ENCODE measurements around the gene OR7G2. TPM values are rescaled to one million over a fixed set of nuclear protein-coding genes. Genes with fewer than 3 reads are reported as not detected.
A peak's percentile ranks its signal among the peaks of the same experiment; 100 is the strongest.

Gene OR7G2
- total and polyA plus RNA-seq, 9 of the 15 experiments (the other 6 are each of a cell fraction or from before 2014, with no cell fraction given) = 0.20 TPM; not detected in 8

DNA sequence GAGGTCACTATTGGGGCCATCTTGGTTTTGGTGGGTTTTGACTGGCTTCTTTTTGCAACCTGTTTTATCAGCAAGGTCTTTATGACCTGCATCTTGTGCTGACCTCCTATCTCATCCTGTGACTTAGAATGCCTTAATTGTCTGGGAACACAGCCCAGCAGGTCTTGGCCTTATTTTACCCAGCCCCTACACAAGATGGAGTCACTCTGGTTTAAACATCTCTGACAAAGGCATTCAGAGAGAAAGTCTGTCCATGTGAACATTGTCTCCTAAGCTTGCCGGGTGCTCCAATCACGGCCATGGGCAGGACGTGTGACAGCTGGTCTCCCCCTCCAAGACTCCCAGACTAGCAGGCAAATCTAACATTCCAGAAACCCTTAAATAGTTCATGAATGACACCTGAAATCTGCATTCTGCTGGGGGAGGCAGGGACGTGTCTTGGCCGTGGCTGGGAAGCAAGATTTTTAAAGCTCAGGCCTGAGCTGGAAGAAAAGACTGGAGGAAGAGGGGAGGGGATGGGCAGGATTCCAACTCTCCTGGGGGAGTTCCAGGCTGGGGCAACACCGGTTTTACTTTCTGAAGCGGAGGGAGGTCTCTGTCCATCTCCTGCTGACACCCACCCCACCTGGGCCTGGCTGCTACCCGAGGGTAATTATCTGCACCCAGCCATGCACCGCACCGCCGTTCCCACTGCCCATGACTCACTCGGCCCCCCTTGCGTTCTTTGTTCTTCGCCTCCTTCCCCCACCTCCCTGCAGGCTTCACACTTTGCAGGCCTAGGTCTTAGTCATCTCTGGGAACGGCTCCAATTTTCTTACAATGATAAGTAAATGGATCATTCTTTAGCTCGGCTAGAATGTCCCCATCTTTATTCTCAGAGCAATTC lies 32.0 kb downstream of the OR7G2 start (continued):
- TF ChIP-seq ZFP91 (CRISPR knock-in tag; IDR thresholded peaks at IDR 0.05) (no peak), RFX7 (CRISPR knock-in tag; IDR thresholded peaks at IDR 0.05) (no peak), TAF7 (tag; IDR thresholded peaks at IDR 0.05) (no peak), FIP1L1 (IDR thresholded peaks at IDR 0.05; ENCODE audit: low read depth, low read length, poor library complexity, severe bottlenecking) (no peak), GTF2F1 (IDR thresholded peaks at IDR 0.05; ENCODE audit: low read depth, low read length) (no peak), MTA3 (IDR thresholded peaks at IDR 0.05; ENCODE audit: borderline replicate concordance) (peak; percentile 69), FUS (optimal IDR thresholded peaks at IDR 0.05; ENCODE audit: low read depth, low read length) (no peak), DIDO1 (tag; IDR thresholded peaks at IDR 0.05; ENCODE audit: low read depth) (no peak), POLR2A (conservative IDR thresholded peaks at IDR 0.05) (no peak), JUNB (CRISPR knock-in tag; conservative IDR thresholded peaks at IDR 0.05) (peak; percentile 67; the same call in 1 of the 2 replicates), JUN (IDR thresholded peaks at IDR 0.05; ENCODE audit: borderline replicate concordance, low read depth, low read length) (peak; percentile 99), JUN (CRISPR knock-in tag; IDR thresholded peaks at IDR 0.05; ENCODE audit: borderline replicate concordance) (no peak), MCM3 (IDR thresholded peaks at IDR 0.05) (no peak), POLR2G (IDR thresholded peaks at IDR 0.05; ENCODE audit: low read depth, low read length) (no peak), CBX1 (IDR thresholded peaks at IDR 0.05; ENCODE audit: low read depth) (0 out of 2 replicates have a peak, but pooled peaks have one; percentile 34), PPARD (CRISPR knock-in tag; IDR thresholded peaks at IDR 0.05) (no peak), ILF3 (IDR thresholded peaks at IDR 0.05; ENCODE audit: borderline replicate concordance) (no peak)
- TF ChIP-seq, protein P1, sequence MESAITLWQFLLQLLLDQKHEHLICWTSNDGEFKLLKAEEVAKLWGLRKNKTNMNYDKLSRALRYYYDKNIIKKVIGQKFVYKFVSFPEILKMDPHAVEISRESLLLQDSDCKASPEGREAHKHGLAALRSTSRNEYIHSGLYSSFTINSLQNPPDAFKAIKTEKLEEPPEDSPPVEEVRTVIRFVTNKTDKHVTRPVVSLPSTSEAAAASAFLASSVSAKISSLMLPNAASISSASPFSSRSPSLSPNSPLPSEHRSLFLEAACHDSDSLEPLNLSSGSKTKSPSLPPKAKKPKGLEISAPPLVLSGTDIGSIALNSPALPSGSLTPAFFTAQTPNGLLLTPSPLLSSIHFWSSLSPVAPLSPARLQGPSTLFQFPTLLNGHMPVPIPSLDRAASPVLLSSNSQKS (CRISPR knock-in tag; IDR thresholded peaks at IDR 0.05) = no peak
- TF ChIP-seq, protein P2, sequence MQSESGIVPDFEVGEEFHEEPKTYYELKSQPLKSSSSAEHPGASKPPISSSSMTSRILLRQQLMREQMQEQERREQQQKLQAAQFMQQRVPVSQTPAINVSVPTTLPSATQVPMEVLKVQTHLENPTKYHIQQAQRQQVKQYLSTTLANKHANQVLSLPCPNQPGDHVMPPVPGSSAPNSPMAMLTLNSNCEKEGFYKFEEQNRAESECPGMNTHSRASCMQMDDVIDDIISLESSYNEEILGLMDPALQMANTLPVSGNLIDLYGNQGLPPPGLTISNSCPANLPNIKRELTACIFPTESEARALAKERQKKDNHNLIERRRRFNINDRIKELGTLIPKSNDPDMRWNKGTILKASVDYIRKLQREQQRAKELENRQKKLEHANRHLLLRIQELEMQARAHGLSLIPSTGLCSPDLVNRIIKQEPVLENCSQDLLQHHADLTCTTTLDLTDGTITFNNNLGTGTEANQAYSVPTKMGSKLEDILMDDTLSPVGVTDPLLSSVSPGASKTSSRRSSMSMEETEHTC (IDR thresholded peaks at IDR 0.05) = no peak
- TF ChIP-seq, protein P3, sequence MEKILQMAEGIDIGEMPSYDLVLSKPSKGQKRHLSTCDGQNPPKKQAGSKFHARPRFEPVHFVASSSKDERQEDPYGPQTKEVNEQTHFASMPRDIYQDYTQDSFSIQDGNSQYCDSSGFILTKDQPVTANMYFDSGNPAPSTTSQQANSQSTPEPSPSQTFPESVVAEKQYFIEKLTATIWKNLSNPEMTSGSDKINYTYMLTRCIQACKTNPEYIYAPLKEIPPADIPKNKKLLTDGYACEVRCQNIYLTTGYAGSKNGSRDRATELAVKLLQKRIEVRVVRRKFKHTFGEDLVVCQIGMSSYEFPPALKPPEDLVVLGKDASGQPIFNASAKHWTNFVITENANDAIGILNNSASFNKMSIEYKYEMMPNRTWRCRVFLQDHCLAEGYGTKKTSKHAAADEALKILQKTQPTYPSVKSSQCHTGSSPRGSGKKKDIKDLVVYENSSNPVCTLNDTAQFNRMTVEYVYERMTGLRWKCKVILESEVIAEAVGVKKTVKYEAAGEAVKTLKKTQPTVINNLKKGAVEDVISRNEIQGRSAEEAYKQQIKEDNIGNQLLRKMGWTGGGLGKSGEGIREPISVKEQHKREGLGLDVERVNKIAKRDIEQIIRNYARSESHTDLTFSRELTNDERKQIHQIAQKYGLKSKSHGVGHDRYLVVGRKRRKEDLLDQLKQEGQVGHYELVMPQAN (IDR thresholded peaks at IDR 0.05; ENCODE audit: borderline replicate concordance) = no peak
- TF ChIP-seq, protein P4, sequence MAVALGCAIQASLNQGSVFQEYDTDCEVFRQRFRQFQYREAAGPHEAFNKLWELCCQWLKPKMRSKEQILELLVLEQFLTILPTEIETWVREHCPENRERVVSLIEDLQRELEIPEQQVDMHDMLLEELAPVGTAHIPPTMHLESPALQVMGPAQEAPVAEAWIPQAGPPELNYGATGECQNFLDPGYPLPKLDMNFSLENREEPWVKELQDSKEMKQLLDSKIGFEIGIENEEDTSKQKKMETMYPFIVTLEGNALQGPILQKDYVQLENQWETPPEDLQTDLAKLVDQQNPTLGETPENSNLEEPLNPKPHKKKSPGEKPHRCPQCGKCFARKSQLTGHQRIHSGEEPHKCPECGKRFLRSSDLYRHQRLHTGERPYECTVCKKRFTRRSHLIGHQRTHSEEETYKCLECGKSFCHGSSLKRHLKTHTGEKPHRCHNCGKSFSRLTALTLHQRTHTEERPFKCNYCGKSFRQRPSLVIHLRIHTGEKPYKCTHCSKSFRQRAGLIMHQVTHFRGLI (CRISPR knock-in tag; IDR thresholded peaks at IDR 0.05) = no peak

All from K562 (cell line).